ENCODE data around the gene LOXL4. TPM values are rescaled to one million over a fixed set of nuclear protein-coding genes. Genes with fewer than 3 reads are reported as not detected.

The LOXL4 gene
- total RNA-seq, 1 experiment from 2014 or later: 0.13 TPM

GRCh38 chr10:98270786-98271185 lies 2.8 kb upstream of the LOXL4 start:
- Histone ChIP-seq H3K79me2 (ENCODE audit: insufficient read depth, low read length) (no peaks in the 10 kb centered on the region), H2BK20ac (ENCODE audit: low read depth, low read length, poor library complexity, severe bottlenecking) (no peak overlapping the region), H3K27me3 (ENCODE audit: insufficient read depth, low read length) (no peaks in the 10 kb centered on the region), H3K27ac (ENCODE audit: insufficient read length, low read depth, low read length) (no peak overlapping the region), H3K9me3 (ENCODE audit: control insufficient read depth, low read depth, low read length) (no peaks in the 10 kb centered on the region), H3K4me1 (ENCODE audit: insufficient read depth, low read length) (peaks cover 5% of the 10 kb centered on the region; the same call in 1 of the 2 replicates), H3K4me2 (ENCODE audit: insufficient read depth, insufficient read length, low read length) (no peak overlapping the region), H3K23me2 (ENCODE audit: insufficient read length, low read depth, low read length, poor library complexity, severe bottlenecking) (no peaks in the 10 kb centered on the region), H2BK15ac (ENCODE audit: low read depth, low read length) (no peak overlapping the region), H3K14ac (ENCODE audit: insufficient read depth, low read length) (no peak overlapping the region), H3K56ac (ENCODE audit: insufficient read length, low read depth, low read length) (no peak overlapping the region), H3K9ac (ENCODE audit: extremely low read depth, insufficient read length, low read length) (no peak overlapping the region), H2AK5ac (ENCODE audit: insufficient read length, low read length) (no peak overlapping the region), H4K91ac (ENCODE audit: insufficient read length, low read depth, low read length) (no peak overlapping the region), H3K79me1 (ENCODE audit: insufficient read depth, low read depth, low read length, poor library complexity, severe bottlenecking) (no peaks in the 10 kb centered on the region), H2BK120ac (ENCODE audit: low read depth, low read length, poor library complexity, severe bottlenecking) (no peak overlapping the region), H2BK5ac (ENCODE audit: insufficient read length, low read length) (no peak overlapping the region), H3K4ac (ENCODE audit: low read depth, low read length) (no peak overlapping the region), H2BK12ac (ENCODE audit: insufficient read length, low read depth, low read length) (no peak overlapping the region), H4K8ac (replicated peaks; ENCODE audit: insufficient read length, low read depth, low read length) (no peak overlapping the region), H4K20me1 (ENCODE audit: control insufficient read depth, insufficient read depth, insufficient read length) (no peaks in the 10 kb centered on the region), H3K23ac (ENCODE audit: insufficient read length, low read depth, low read length) (no peak overlapping the region), H4K5ac (ENCODE audit: insufficient read length, low read depth, low read length) (no peak overlapping the region), H3T11ph (ENCODE audit: low read length) (no peak overlapping the region), H3K18ac (ENCODE audit: insufficient read length, low read depth, low read length) (no peak overlapping the region), H2AFZ (ENCODE audit: low read length) (no peak overlapping the region)
- WGBS (ENCODE audit: extremely low coverage, insufficient read length, low lambda C conversion rate): no CpG with 5 or more reads among the region's 2 CpGs
- TF ChIP-seq CTCF (conservative IDR thresholded peaks at IDR 0.05): no peak
- Mint-ChIP-seq H3K9me3 (no peaks in the 10 kb centered on the region), H3K27me3 (ENCODE audit: low read depth) (peaks cover 59% of the 10 kb centered on the region), H3K36me3 (ENCODE audit: insufficient read depth in 1 of 3, low read depth in 3 of 3) (no peaks in the 10 kb centered on the region), H3K27ac (no peak overlapping the region), H3K4me3 (no peak overlapping the region), H3K4me1 (peaks cover 44 to 53% of the 10 kb centered on the region in 2 experiments)
- DNase-seq: no peak

Data from H9 (cell line).